ENCODE measurements around the gene ABCA1. TPM values are rescaled to one million over a fixed set of nuclear protein-coding genes. Genes with fewer than 3 reads are reported as not detected.

The ABCA1 gene
- total and polyA plus RNA-seq, 3 donors from 2014 or later = 8.5 to 57.9 (median 42.0) TPM

DNA sequence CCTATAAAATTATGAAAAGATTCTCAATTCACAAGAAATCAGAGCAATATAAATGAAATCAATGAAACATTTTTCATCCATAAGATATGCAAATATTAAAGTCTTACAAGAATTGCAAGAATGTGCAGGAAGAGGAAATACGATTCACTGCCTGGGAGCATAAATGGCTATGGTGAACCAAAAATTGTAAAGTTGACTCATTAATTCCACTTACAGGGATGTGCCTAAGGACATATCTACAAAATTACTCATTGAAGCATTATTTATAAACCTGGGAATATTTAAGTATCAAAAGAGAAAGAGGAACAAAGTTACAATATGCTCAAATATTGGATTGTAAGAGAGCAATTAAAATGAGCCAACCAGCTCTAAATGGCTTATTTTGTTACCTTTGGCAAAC is 187.3 kb downstream of the ABCA1 start:
- Histone ChIP-seq H3K36me3 (ENCODE audit: low read depth, missing control alignments) (no peaks in the 10 kb centered on the region), H3K4me1 (no peaks in the 10 kb centered on the region), H3K9me3 (no peaks in the 10 kb centered on the region), H3K27ac (no peak overlapping the region), H3K27me3 (no peaks in the 10 kb centered on the region), H3K4me3 (no peak overlapping the region)
- intact Hi-C loops (cut with DNase I; ENCODE audit: low total_unique reads) = no loop called here
- TF ChIP-seq, protein P1, sequence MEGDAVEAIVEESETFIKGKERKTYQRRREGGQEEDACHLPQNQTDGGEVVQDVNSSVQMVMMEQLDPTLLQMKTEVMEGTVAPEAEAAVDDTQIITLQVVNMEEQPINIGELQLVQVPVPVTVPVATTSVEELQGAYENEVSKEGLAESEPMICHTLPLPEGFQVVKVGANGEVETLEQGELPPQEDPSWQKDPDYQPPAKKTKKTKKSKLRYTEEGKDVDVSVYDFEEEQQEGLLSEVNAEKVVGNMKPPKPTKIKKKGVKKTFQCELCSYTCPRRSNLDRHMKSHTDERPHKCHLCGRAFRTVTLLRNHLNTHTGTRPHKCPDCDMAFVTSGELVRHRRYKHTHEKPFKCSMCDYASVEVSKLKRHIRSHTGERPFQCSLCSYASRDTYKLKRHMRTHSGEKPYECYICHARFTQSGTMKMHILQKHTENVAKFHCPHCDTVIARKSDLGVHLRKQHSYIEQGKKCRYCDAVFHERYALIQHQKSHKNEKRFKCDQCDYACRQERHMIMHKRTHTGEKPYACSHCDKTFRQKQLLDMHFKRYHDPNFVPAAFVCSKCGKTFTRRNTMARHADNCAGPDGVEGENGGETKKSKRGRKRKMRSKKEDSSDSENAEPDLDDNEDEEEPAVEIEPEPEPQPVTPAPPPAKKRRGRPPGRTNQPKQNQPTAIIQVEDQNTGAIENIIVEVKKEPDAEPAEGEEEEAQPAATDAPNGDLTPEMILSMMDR (IDR thresholded peaks at IDR 0.05) = no peak
- TF ChIP-seq POLR2A (IDR thresholded peaks at IDR 0.05) = no peak
- 48 to 55% methylated on average over 1 of the region's 1 CpG for WGBS, 2 donors
- DNase-seq = no peak

DNA sequence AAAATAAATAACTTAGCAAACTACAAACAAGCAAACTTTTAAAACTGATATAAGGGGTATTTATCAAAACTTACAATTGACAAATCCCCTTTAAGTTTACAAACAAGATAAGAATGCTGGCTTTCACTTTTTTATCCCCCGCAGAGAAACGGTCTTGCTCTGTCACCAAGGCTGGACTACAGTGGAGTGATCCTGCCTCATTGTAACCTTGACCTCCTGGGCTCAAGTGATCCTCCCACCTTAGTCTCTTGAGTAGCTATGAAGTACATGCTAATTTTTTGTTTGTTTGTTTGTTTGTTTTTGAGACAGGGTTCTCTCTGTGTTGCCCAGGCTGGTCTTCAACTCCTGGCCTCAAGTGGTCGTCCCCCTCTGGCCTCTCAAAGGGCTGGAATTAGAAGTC is 189.5 kb downstream of the ABCA1 start:
- no peaks in the 10 kb centered on the region for H3K27me3 ChIP-seq
- intact Hi-C loops (cut with DNase I; ENCODE audit: low total_unique reads) = no loop called here
- H3K4me3 ChIP-seq = no peak overlapping the region
- no peaks in the 10 kb centered on the region for H3K4me1 ChIP-seq
- H3K27ac ChIP-seq = no peak overlapping the region
- DNase-seq = no peak
- no peaks in the 10 kb centered on the region for H3K9me3 ChIP-seq
- H3K36me3 ChIP-seq (ENCODE audit: low read depth, missing control alignments) = no peaks in the 10 kb centered on the region
- TF ChIP-seq, protein P1 (IDR thresholded peaks at IDR 0.05) = no peak
- TF ChIP-seq POLR2A (IDR thresholded peaks at IDR 0.05) = no peak
- WGBS, 2 donors = 74 to 77% methylated on average over 3 of the region's 3 CpGs

Other genes with a start within 250 kb of the ABCA1 start
- under 1 TPM in 1 of 2 donors, not detected in 1; 0.56 TPM for gene OR13D1, start 233.6 kb downstream of the ABCA1 start, total RNA-seq
- gene OR13D1, start 233.6 kb downstream of the ABCA1 start, polyA plus RNA-seq (ENCODE audit: insufficient read depth, low read depth, low replicate concordance) = not detected
- gene NIPSNAP3A, start 180.5 kb downstream of the ABCA1 start, total RNA-seq = 10 to 100 TPM; 21.6 to 28.8 TPM
- gene NIPSNAP3A, start 180.5 kb downstream of the ABCA1 start, polyA plus RNA-seq (ENCODE audit: insufficient read depth, low read depth, low replicate concordance) = 27.0 TPM
- 1 to 10 TPM; 3.7 to 4.0 TPM for gene NIPSNAP3B, start 164.0 kb downstream of the ABCA1 start, total RNA-seq
- gene NIPSNAP3B, start 164.0 kb downstream of the ABCA1 start, polyA plus RNA-seq (ENCODE audit: insufficient read depth, low read depth, low replicate concordance) = 5.0 TPM